H9 (cell line): ENCODE results near the gene HSPA12A. TPM values are rescaled to one million over a fixed set of nuclear protein-coding genes. Genes with fewer than 3 reads are reported as not detected.

Experiments used
- DNase-seq: peaks from one replicate; pipeline ENCODE4 v3.0.0-alpha.2; 2017
- H2AFZ ChIP-seq: one replicate; pipeline ENCODE4 v1.6.1; 2013; ENCODE audit warnings: mild to moderate bottlenecking, low read length, control low read depth, moderate library complexity
- H2AK5ac ChIP-seq: 2 replicates; pipeline ENCODE4 v1.6.1; 2013; ENCODE audit warnings: low read length, control low read depth, mixed read lengths; ENCODE audit not compliant: insufficient read length
- H2BK120ac ChIP-seq: one replicate; pipeline ENCODE4 v1.6.1; 2013; ENCODE audit warnings: low read depth, mild to moderate bottlenecking, low read length, control low read depth, inconsistent platforms; ENCODE audit not compliant: poor library complexity, severe bottlenecking
- H2BK12ac ChIP-seq: 2 replicates; pipeline ENCODE4 v1.6.1; 2013; ENCODE audit warnings: low read length, control low read depth, mixed read lengths, low read depth; ENCODE audit not compliant: insufficient read length
- H2BK15ac ChIP-seq: 2 replicates; pipeline ENCODE4 v1.6.1; 2013; ENCODE audit warnings: low read depth, low read length, control low read depth
- H2BK20ac ChIP-seq: one replicate; pipeline ENCODE4 v1.6.1; 2013; ENCODE audit warnings: low read depth, mild to moderate bottlenecking, low read length, control low read depth, inconsistent platforms; ENCODE audit not compliant: poor library complexity, severe bottlenecking
- H2BK5ac ChIP-seq: 2 replicates; pipeline ENCODE4 v1.6.1; 2013; ENCODE audit warnings: low read length, control low read depth, mixed read lengths; ENCODE audit not compliant: insufficient read length
- H3K14ac ChIP-seq: 2 replicates; pipeline ENCODE4 v1.6.1; 2013; ENCODE audit warnings: low read length, control low read depth; ENCODE audit not compliant: insufficient read depth
- H3K18ac ChIP-seq: 2 replicates; pipeline ENCODE4 v1.6.1; 2013; ENCODE audit warnings: low read depth, mild to moderate bottlenecking, mixed read lengths, low read length, control low read depth; ENCODE audit not compliant: insufficient read length
- H3K23ac ChIP-seq: 2 replicates; pipeline ENCODE4 v1.6.1; 2013; ENCODE audit warnings: low read length, control low read depth, mixed read lengths, low read depth; ENCODE audit not compliant: insufficient read length
- H3K23me2 ChIP-seq: 2 replicates; pipeline ENCODE4 v1.6.1; 2013; ENCODE audit warnings: low read depth, mild to moderate bottlenecking, mixed read lengths, low read length, control low read depth; ENCODE audit not compliant: insufficient read length, poor library complexity, severe bottlenecking
- H3K27ac ChIP-seq: 2 replicates; pipeline ENCODE4 v1.5.1; 2013; ENCODE audit warnings: low read length, control low read depth, mixed read lengths, low read depth; ENCODE audit not compliant: insufficient read length
- H3K27me3 ChIP-seq: 2 replicates; pipeline ENCODE4 v1.6.1; 2013; ENCODE audit warnings: low read length, control low read depth, inconsistent platforms; ENCODE audit not compliant: insufficient read depth
- H3K4ac ChIP-seq: 2 replicates; pipeline ENCODE4 v1.6.1; 2013; ENCODE audit warnings: low read depth, mild to moderate bottlenecking, control low read depth, inconsistent platforms, low read length, moderate library complexity
- H3K4me1 ChIP-seq: 2 replicates; pipeline ENCODE4 v1.6.1; 2013; ENCODE audit warnings: low read length, control low read depth, inconsistent platforms; ENCODE audit not compliant: insufficient read depth
- H3K4me2 ChIP-seq: 2 replicates; pipeline ENCODE4 v1.6.1; 2013; ENCODE audit warnings: low read length, control low read depth, mixed read lengths; ENCODE audit not compliant: insufficient read length, insufficient read depth
- H3K56ac ChIP-seq: 2 replicates; pipeline ENCODE4 v1.6.1; 2013; ENCODE audit warnings: low read depth, mild to moderate bottlenecking, mixed read lengths, low read length, control low read depth; ENCODE audit not compliant: insufficient read length
- H3K79me1 ChIP-seq: 2 replicates; pipeline ENCODE4 v1.6.1; 2013; ENCODE audit warnings: low read depth, mild to moderate bottlenecking, moderate library complexity, low read length, control low read depth, inconsistent platforms; ENCODE audit not compliant: insufficient read depth, poor library complexity, severe bottlenecking
- H3K79me2 ChIP-seq: 2 replicates; pipeline ENCODE4 v1.6.1; 2013; ENCODE audit warnings: low read length, control low read depth, inconsistent platforms; ENCODE audit not compliant: insufficient read depth
- H3K9ac ChIP-seq: 2 replicates; pipeline ENCODE4 v1.6.1; 2013; ENCODE audit warnings: low read length, control low read depth, mixed read lengths; ENCODE audit not compliant: insufficient read length; ENCODE audit errors: extremely low read depth
- H3K9me3 ChIP-seq: one replicate; pipeline ENCODE4 v1.6.1; 2013; ENCODE audit warnings: low read depth, low read length, inconsistent platforms; ENCODE audit not compliant: control insufficient read depth
- H3T11ph ChIP-seq: one replicate; pipeline ENCODE4 v1.6.1; 2013; ENCODE audit warnings: mild to moderate bottlenecking, low read length, control low read depth, inconsistent platforms
- H4K20me1 ChIP-seq: one replicate; pipeline ENCODE4 v1.6.1; 2013; ENCODE audit not compliant: control insufficient read depth, insufficient read length, insufficient read depth
- H4K5ac ChIP-seq: 2 replicates; pipeline ENCODE4 v1.6.1; 2013; ENCODE audit warnings: low read depth, mild to moderate bottlenecking, mixed read lengths, low read length, control low read depth; ENCODE audit not compliant: insufficient read length
- H4K8ac ChIP-seq: replicated peaks from 2 replicates; pipeline ENCODE4 v1.6.1; 2013; ENCODE audit warnings: low read length, control low read depth, mixed read lengths, low read depth; ENCODE audit not compliant: insufficient read length
- H4K91ac ChIP-seq: 2 replicates; pipeline ENCODE4 v1.6.1; 2013; ENCODE audit warnings: low read depth, mild to moderate bottlenecking, moderate library complexity, mixed read lengths, low read length, control low read depth; ENCODE audit not compliant: insufficient read length
- H3K27ac Mint-ChIP-seq, 3 experiments: 2 replicates in 2 of 3; 3 replicates in 1 of 3; pipeline ENCODE4 v1.8.0; 2020 to 2021; ENCODE audit warnings: mixed read lengths in 3 of 3, mild to moderate bottlenecking in 1 of 3, moderate library complexity in 1 of 3
- H3K27me3 Mint-ChIP-seq: 2 replicates; pipeline ENCODE4 v1.8.0; 2021; ENCODE audit warnings: low read depth, mild to moderate bottlenecking, moderate library complexity, mixed read lengths
- H3K36me3 Mint-ChIP-seq, 3 experiments: 2 replicates in 2 of 3; 3 replicates in 1 of 3; pipeline ENCODE4 v1.8.0; 2020 to 2021; ENCODE audit warnings: low read depth in 3 of 3, mixed read lengths in 3 of 3; ENCODE audit not compliant: insufficient read depth in 1 of 3
- H3K4me1 Mint-ChIP-seq, 2 experiments: 2 replicates each; pipeline ENCODE4 v1.8.0; 2020; ENCODE audit warnings: mixed read lengths in 2 of 2
- H3K4me3 Mint-ChIP-seq, 2 experiments: 2 replicates in 1 of 2; 3 replicates in 1 of 2; pipeline ENCODE4 v1.8.0; 2020 to 2021; ENCODE audit warnings: mild to moderate bottlenecking in 2 of 2, mixed read lengths in 2 of 2, moderate library complexity in 1 of 2
- H3K9me3 Mint-ChIP-seq, 2 experiments: 2 replicates in 1 of 2; 3 replicates in 1 of 2; pipeline ENCODE4 v1.8.0; 2020; ENCODE audit warnings: mild to moderate bottlenecking in 2 of 2, mixed read lengths in 2 of 2, moderate library complexity in 1 of 2
- WGBS: extraction: QIAGEN DNeasy Blood & Tissue Kit; methylation state at CpG from one replicate; pipeline ENCODE4 v1.1.7; 2013; ENCODE audit warnings: missing lambda C conversion rate, low lambda C conversion rate, mixed read lengths; ENCODE audit not compliant: insufficient read length; ENCODE audit errors: extremely low coverage; 5-methylcytosine and 5-hydroxymethylcytosine counted together
- total RNA-seq: library from RNA; stranded (reverse); gene quantifications from 2 replicates; pipeline ENCODE4 v1.2.1, GENCODE V29; 2021
- TF ChIP-seq, protein P1 (sequence below): fragments of 200-600 bp; sonication (generic); conservative IDR thresholded peaks from 3 replicates; pipeline ENCODE4 v1.8.0; 2021; ENCODE audit warnings: antibody characterized with exemption, mild to moderate bottlenecking

The HSPA12A gene
- total RNA-seq, 1 experiment from 2014 or later, result 3.2 TPM

DNA sequence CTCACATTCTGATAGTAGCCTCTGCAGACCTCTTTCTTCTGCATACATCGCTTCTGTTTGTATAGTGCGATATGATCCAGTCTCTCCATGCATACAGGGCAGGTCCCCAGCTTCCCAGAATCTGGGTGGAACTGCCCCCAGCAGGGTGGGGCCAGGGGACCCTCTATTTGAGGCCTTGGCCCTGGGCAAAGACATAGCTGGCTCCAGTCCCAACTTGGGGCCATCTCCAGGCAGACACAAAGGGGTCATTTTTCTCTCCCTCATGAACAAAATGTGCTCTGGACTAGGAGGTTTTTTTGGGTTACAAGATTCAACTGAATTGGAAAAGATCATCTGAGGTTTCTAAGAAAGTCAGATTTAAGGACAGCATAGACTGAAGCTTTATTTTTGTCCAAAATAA is 21.1 kb upstream of the HSPA12A start:
- no peak overlapping the region for H2AFZ ChIP-seq
- no peak overlapping the region for H3K23ac ChIP-seq
- no peak for DNase-seq
- no peak overlapping the region for H3T11ph ChIP-seq
- H3K27ac Mint-ChIP-seq, result no peak overlapping the region
- H3K4me3 Mint-ChIP-seq, result no peak overlapping the region
- no peak overlapping the region for H3K18ac ChIP-seq
- H3K36me3 Mint-ChIP-seq, result peaks cover 0 to 9% (median 0%) of the 10 kb centered on the region in 3 experiments; a peak in 3 of 7 replicates
- no peak overlapping the region for H2BK120ac ChIP-seq
- no peaks in the 10 kb centered on the region for H3K23me2 ChIP-seq
- no peaks in the 10 kb centered on the region for H4K20me1 ChIP-seq
- TF ChIP-seq, protein P1, sequence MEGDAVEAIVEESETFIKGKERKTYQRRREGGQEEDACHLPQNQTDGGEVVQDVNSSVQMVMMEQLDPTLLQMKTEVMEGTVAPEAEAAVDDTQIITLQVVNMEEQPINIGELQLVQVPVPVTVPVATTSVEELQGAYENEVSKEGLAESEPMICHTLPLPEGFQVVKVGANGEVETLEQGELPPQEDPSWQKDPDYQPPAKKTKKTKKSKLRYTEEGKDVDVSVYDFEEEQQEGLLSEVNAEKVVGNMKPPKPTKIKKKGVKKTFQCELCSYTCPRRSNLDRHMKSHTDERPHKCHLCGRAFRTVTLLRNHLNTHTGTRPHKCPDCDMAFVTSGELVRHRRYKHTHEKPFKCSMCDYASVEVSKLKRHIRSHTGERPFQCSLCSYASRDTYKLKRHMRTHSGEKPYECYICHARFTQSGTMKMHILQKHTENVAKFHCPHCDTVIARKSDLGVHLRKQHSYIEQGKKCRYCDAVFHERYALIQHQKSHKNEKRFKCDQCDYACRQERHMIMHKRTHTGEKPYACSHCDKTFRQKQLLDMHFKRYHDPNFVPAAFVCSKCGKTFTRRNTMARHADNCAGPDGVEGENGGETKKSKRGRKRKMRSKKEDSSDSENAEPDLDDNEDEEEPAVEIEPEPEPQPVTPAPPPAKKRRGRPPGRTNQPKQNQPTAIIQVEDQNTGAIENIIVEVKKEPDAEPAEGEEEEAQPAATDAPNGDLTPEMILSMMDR, result no peak
- no peak overlapping the region for H2AK5ac ChIP-seq
- H2BK20ac ChIP-seq, result no peak overlapping the region
- peaks cover 0 to 8% of the 10 kb centered on the region in 2 experiments; a peak in 2 of 4 replicates for H3K4me1 Mint-ChIP-seq
- H3K9me3 Mint-ChIP-seq, result peaks cover 10 to 14% of the 10 kb centered on the region in 2 experiments
- H3K4me2 ChIP-seq, result no peak overlapping the region
- H2BK12ac ChIP-seq, result no peak overlapping the region
- no peak overlapping the region for H3K27ac ChIP-seq
- H3K79me2 ChIP-seq, result no peaks in the 10 kb centered on the region
- no peak overlapping the region for H3K56ac ChIP-seq
- no peak overlapping the region for H4K5ac ChIP-seq
- no peak overlapping the region for H4K8ac ChIP-seq
- no peak overlapping the region for H3K9ac ChIP-seq
- no peaks in the 10 kb centered on the region for H3K4me1 ChIP-seq
- H3K4ac ChIP-seq, result no peak overlapping the region
- no peak overlapping the region for H2BK5ac ChIP-seq
- no peak overlapping the region for H2BK15ac ChIP-seq
- H4K91ac ChIP-seq, result no peak overlapping the region
- no peaks in the 10 kb centered on the region for H3K79me1 ChIP-seq
- WGBS, result no CpG with 5 or more reads among the region's 2 CpGs
- H3K9me3 ChIP-seq, result peaks cover 4% of the 10 kb centered on the region
- H3K27me3 Mint-ChIP-seq, result peaks cover 24% of the 10 kb centered on the region
- H3K27me3 ChIP-seq, result no peaks in the 10 kb centered on the region
- H3K14ac ChIP-seq, result no peak overlapping the region
